Loucy (cell line): ENCODE measurements around the gene ETV5.

ENCODE experiments used
- H2AFZ ChIP-seq: fragments of 200-600 bp; sonication (generic); 2 replicates; pipeline ENCODE4 v1.6.0; 2016; ENCODE audit warnings: antibody characterized with exemption, mild to moderate bottlenecking, low read length, moderate library complexity
- H3F3A ChIP-seq: fragments of 200-600 bp; 2 replicates; pipeline ENCODE4 v1.6.0; 2016; ENCODE audit warnings: antibody characterized with exemption, low read depth, mild to moderate bottlenecking
- H3K27me3 ChIP-seq: fragments of 200-600 bp; sonication (generic); 2 replicates; pipeline ENCODE4 v1.6.1; 2014; ENCODE audit warnings: low read length, mild to moderate bottlenecking; ENCODE audit not compliant: insufficient read depth, poor library complexity, severe bottlenecking
- H3K36me3 ChIP-seq: fragments of 200-600 bp; sonication (generic); 2 replicates; pipeline ENCODE4 v1.6.1; 2016; ENCODE audit warnings: low read length; ENCODE audit not compliant: insufficient read depth
- H3K4me1 ChIP-seq: fragments of 200-600 bp; sonication (generic); 2 replicates; pipeline ENCODE4 v1.5.1; 2014; ENCODE audit warnings: low read length, mild to moderate bottlenecking; ENCODE audit not compliant: insufficient read depth, poor library complexity, severe bottlenecking
- H3K4me2 ChIP-seq: fragments of 200-600 bp; sonication (generic); 2 replicates; pipeline ENCODE4 v1.6.0; 2014; ENCODE audit warnings: antibody characterized with exemption, low read length, low read depth, mild to moderate bottlenecking; ENCODE audit not compliant: poor library complexity, severe bottlenecking
- H3K4me3 ChIP-seq: fragments of 200-600 bp; sonication (generic); 2 replicates; pipeline ENCODE4 v1.5.1; 2014; ENCODE audit warnings: low read length, mild to moderate bottlenecking, mixed read lengths; ENCODE audit not compliant: poor library complexity, severe bottlenecking
- H3K79me2 ChIP-seq: fragments of 200-600 bp; sonication (generic); 2 replicates; pipeline ENCODE4 v1.6.1; 2014; ENCODE audit warnings: low read length; ENCODE audit not compliant: insufficient read depth
- H3K9ac ChIP-seq: fragments of 200-600 bp; sonication (generic); 2 replicates; pipeline ENCODE4 v1.6.0; 2014; ENCODE audit warnings: mild to moderate bottlenecking, low read depth, low read length, moderate library complexity; ENCODE audit not compliant: poor library complexity, severe bottlenecking
- H3K9me2 ChIP-seq: fragments of 200-600 bp; sonication (generic); replicated peaks from 2 replicates; pipeline ENCODE4 v1.6.1; 2016; ENCODE audit warnings: low read depth, low read length, mixed read lengths
- H3K9me3 ChIP-seq: fragments of 200-600 bp; sonication (generic); 2 replicates; pipeline ENCODE4 v1.6.1; 2014; ENCODE audit warnings: mild to moderate bottlenecking, antibody characterized with exemption, low read length, low read depth; ENCODE audit not compliant: insufficient read depth
- H4K20me1 ChIP-seq: fragments of 200-600 bp; sonication (generic); 2 replicates; pipeline ENCODE4 v1.6.0; 2014; ENCODE audit warnings: antibody characterized with exemption, low read length, mild to moderate bottlenecking; ENCODE audit not compliant: insufficient read depth, poor library complexity, severe bottlenecking
- CTCF ChIP-seq: fragments of 200-600 bp; sonication (generic); conservative IDR thresholded peaks from 2 replicates; pipeline ENCODE4 v1.5.1; 2014; ENCODE audit warnings: mild to moderate bottlenecking, antibody characterized with exemption, low read length
- EZH2phosphoT487 ChIP-seq: fragments of 200-600 bp; IDR thresholded peaks from 2 replicates; pipeline ENCODE4 v1.6.1; 2018; ENCODE audit warnings: antibody characterized with exemption, mild to moderate bottlenecking, moderate library complexity, borderline replicate concordance

Gene ETV5

GRCh38 chr3:186149319-186149960 is 40.6 kb upstream of the ETV5 start:
- Histone ChIP-seq H4K20me1 (no peaks in the 10 kb centered on the region), H2AFZ (no peak overlapping the region), H3K4me3 (no peak overlapping the region), H3K9ac (no peak overlapping the region), H3K9me3 (no peaks in the 10 kb centered on the region), H3K79me2 (no peaks in the 10 kb centered on the region), H3K9me2 (no peaks in the 10 kb centered on the region), H3K36me3 (no peaks in the 10 kb centered on the region), H3K4me1 (peaks cover 20% of the 10 kb centered on the region), H3K4me2 (no peak overlapping the region), H3F3A (no peaks in the 10 kb centered on the region), H3K27me3 (no peaks in the 10 kb centered on the region)
- TF ChIP-seq EZH2phosphoT487, result no peak
- no peak for TF ChIP-seq CTCF

- Histone ChIP-seq H3K36me3 (no peaks in the 10 kb centered on the region), H3K4me2 (no peak overlapping the region), H3K27me3 (no peaks in the 10 kb centered on the region), H3K4me1 (peaks cover 33% of the 10 kb centered on the region), H3F3A (no peaks in the 10 kb centered on the region), H3K9me3 (no peaks in the 10 kb centered on the region), H4K20me1 (no peaks in the 10 kb centered on the region), H3K79me2 (no peaks in the 10 kb centered on the region), H3K4me3 (no peak overlapping the region), H3K9me2 (no peaks in the 10 kb centered on the region), H3K9ac (no peak overlapping the region), H2AFZ (no peak overlapping the region)
- no peak for TF ChIP-seq CTCF
- TF ChIP-seq EZH2phosphoT487, result no peak
Observed at GRCh38 chr3:186144257-186144656, 35.4 kb upstream of the ETV5 start.

GRCh38 chr3:186143250-186143649 is 34.4 kb upstream of the ETV5 start:
- no peaks in the 10 kb centered on the region for H3K9me3 ChIP-seq
- H3K9ac ChIP-seq, result no peak overlapping the region
- H2AFZ ChIP-seq, result no peak overlapping the region
- TF ChIP-seq CTCF (no peak), EZH2phosphoT487 (no peak)
- no peaks in the 10 kb centered on the region for H4K20me1 ChIP-seq
- no peaks in the 10 kb centered on the region for H3F3A ChIP-seq
- peaks cover 33% of the 10 kb centered on the region for H3K4me1 ChIP-seq
- no peaks in the 10 kb centered on the region for H3K9me2 ChIP-seq
- no peaks in the 10 kb centered on the region for H3K27me3 ChIP-seq
- H3K36me3 ChIP-seq, result no peaks in the 10 kb centered on the region
- no peak overlapping the region for H3K4me3 ChIP-seq
- H3K79me2 ChIP-seq, result no peaks in the 10 kb centered on the region
- peak overlapping the region; percentile 57 for H3K4me2 ChIP-seq
